ENCODE results near the gene AGAP3. TPM values are rescaled to one million over a fixed set of nuclear protein-coding genes. Genes with fewer than 3 reads are reported as not detected.
A peak's percentile ranks its signal among the peaks of the same experiment; 100 is the strongest.

Gene AGAP3
- total and polyA plus RNA-seq, 4 donors: 75.9 to 194 (median 110) TPM

DNA sequence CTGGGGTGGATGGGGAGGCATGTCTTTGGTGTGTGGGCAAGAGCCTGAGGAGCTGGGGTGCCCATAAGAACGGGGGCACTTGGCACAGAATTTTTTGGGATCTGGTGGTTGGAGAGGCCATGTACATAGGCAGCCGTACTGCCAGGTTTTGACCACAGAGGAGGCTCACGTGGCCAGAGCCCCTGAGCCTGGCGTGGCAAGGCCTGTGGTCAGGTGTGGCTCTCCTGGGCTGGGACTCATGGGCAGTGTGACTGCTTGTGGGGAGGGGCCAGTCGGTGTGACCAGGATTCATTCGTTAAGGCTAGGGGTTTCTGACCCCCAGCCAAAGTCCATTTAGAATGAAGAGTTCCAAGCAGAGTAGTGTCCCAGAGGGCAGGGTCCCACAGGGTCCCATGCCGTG lies 38.2 kb downstream of the AGAP3 start:
- Histone ChIP-seq H3K36me3 (ENCODE audit: control insufficient read depth in 4 of 4, insufficient read depth in 4 of 4, low read length in 4 of 4) (peaks cover 0 to 70% (median 15%) of the 10 kb centered on the region in 4 donors), H3K4me1 (ENCODE audit: control insufficient read depth in 5 of 5, insufficient read depth in 5 of 5, low read length in 5 of 5) (peaks cover 0 to 7% (median 0%) of the 10 kb centered on the region in 5 donors), H3K9ac (ENCODE audit: insufficient read depth in 1 of 2, low read length in 2 of 2) (no peak overlapping the region), H3K4me3 (no peak overlapping the region), H3K9me3 (ENCODE audit: control insufficient read depth in 4 of 4, insufficient read depth in 3 of 4, low read length in 3 of 4) (no peaks in the 10 kb centered on the region), H3K27ac (ENCODE audit: low read depth in 1 of 2, low read length in 1 of 2) (no peak overlapping the region), H3K27me3 (ENCODE audit: control insufficient read depth in 3 of 3, insufficient read depth in 3 of 3, low read length in 2 of 3) (no peaks in the 10 kb centered on the region)
- no peak for DNase-seq
- 90 to 96% methylated on average over 7 of the region's 7 CpGs for WGBS, 2 donors
- ATAC-seq (ENCODE audit: insufficient read depth, low FRiP score): no peak
- TF ChIP-seq, protein P1, sequence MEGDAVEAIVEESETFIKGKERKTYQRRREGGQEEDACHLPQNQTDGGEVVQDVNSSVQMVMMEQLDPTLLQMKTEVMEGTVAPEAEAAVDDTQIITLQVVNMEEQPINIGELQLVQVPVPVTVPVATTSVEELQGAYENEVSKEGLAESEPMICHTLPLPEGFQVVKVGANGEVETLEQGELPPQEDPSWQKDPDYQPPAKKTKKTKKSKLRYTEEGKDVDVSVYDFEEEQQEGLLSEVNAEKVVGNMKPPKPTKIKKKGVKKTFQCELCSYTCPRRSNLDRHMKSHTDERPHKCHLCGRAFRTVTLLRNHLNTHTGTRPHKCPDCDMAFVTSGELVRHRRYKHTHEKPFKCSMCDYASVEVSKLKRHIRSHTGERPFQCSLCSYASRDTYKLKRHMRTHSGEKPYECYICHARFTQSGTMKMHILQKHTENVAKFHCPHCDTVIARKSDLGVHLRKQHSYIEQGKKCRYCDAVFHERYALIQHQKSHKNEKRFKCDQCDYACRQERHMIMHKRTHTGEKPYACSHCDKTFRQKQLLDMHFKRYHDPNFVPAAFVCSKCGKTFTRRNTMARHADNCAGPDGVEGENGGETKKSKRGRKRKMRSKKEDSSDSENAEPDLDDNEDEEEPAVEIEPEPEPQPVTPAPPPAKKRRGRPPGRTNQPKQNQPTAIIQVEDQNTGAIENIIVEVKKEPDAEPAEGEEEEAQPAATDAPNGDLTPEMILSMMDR (IDR thresholded peaks at IDR 0.05; ENCODE audit: control extremely low read depth, extremely low read depth): no peak

DNA sequence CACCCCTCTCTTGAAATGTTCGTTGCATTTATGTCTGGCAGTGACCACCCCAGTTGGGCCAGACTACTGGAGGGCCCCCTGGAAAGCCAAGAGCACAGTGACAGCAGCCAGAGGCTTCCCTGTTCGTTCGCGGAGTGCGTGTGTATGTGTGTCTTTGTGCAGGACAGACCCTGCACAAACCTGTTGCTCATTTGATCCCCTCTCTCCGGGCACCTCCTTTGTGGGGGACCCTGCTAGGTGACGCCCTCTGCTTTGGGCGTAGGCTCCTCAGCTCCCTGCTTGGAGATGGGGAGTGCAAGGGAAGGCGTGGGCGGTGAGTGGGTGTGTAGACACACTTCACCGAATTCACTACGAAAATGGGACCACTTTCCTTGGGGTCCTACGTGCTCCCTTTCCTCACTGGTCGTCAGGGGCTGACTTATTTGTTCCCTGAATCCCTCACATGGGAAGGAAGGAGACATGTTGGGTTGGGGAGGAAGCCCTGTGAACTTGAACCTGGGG lies 38.7 kb downstream of the AGAP3 start:
- H3K9me3 ChIP-seq (ENCODE audit: control insufficient read depth in 4 of 4, insufficient read depth in 3 of 4, low read length in 3 of 4): peaks cover 0 to 2% (median 0%) of the 10 kb centered on the region in 4 donors
- H3K27ac ChIP-seq (ENCODE audit: low read depth in 1 of 2, low read length in 1 of 2): no peak overlapping the region
- H3K9ac ChIP-seq (ENCODE audit: insufficient read depth in 1 of 2, low read length in 2 of 2): no peak overlapping the region
- H3K4me3 ChIP-seq: no peak overlapping the region
- 91 to 97% methylated on average over 14 of the region's 14 CpGs for WGBS, 2 donors
- TF ChIP-seq, protein P1 (IDR thresholded peaks at IDR 0.05; ENCODE audit: control extremely low read depth, extremely low read depth): no peak
- no peak for DNase-seq
- H3K36me3 ChIP-seq (ENCODE audit: control insufficient read depth in 4 of 4, insufficient read depth in 4 of 4, low read length in 4 of 4): peaks cover 0 to 69% (median 15%) of the 10 kb centered on the region in 4 donors
- H3K4me1 ChIP-seq (ENCODE audit: control insufficient read depth in 5 of 5, insufficient read depth in 5 of 5, low read length in 5 of 5): peaks cover 0 to 7% (median 0%) of the 10 kb centered on the region in 5 donors
- no peaks in the 10 kb centered on the region for H3K27me3 ChIP-seq (ENCODE audit: control insufficient read depth in 3 of 3, insufficient read depth in 3 of 3, low read length in 2 of 3)
- ATAC-seq (ENCODE audit: insufficient read depth, low FRiP score): no peak

DNA sequence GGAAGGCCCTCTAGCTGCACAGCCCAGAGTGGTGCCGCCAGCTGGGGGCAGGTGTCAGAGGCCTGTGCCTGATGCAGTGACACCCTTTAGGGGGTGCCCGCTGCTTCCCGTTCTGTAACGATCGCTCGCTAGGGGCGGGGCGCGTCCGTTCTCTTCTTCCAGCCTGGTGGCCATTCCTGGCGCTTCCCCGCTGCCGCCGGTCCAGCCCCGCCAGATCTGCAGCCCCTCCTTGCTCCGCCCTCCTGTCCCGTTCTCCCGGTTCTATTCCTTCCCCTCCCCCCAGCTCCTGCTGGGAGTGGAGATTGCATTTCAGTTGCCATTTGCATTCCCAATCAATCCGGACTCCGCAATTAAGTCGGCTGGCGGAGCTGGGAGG lies 39.2 kb downstream of the AGAP3 start:
- DNase-seq: peak; percentile 57 to 72 (median 63)
- H3K27ac ChIP-seq (ENCODE audit: low read depth in 1 of 2, low read length in 1 of 2): no peak overlapping the region

More for the DNA sequence above, 39.2 kb downstream of the AGAP3 start:
- Histone ChIP-seq H3K9ac (ENCODE audit: insufficient read depth in 1 of 2, low read length in 2 of 2) (no peak overlapping the region), H3K36me3 (ENCODE audit: control insufficient read depth in 4 of 4, insufficient read depth in 4 of 4, low read length in 4 of 4) (peaks cover 0 to 69% (median 20%) of the 10 kb centered on the region in 4 donors), H3K4me3 (no peak overlapping the region), H3K4me1 (ENCODE audit: control insufficient read depth in 5 of 5, insufficient read depth in 5 of 5, low read length in 5 of 5) (peaks cover 0 to 7% (median 0%) of the 10 kb centered on the region in 5 donors), H3K9me3 (ENCODE audit: control insufficient read depth in 4 of 4, insufficient read depth in 3 of 4, low read length in 3 of 4) (peaks cover 0 to 2% (median 0%) of the 10 kb centered on the region in 4 donors), H3K27me3 (ENCODE audit: control insufficient read depth in 3 of 3, insufficient read depth in 3 of 3, low read length in 2 of 3) (no peaks in the 10 kb centered on the region)
- no peak for ATAC-seq (ENCODE audit: insufficient read depth, low FRiP score)
- TF ChIP-seq, protein P1 (IDR thresholded peaks at IDR 0.05; ENCODE audit: control extremely low read depth, extremely low read depth): no peak
- 52 to 68% methylated on average over 17 to 22 of the region's 22 CpGs for WGBS, 2 donors
